WTC11 (cell line): ENCODE results near the gene VTI1A.

Source experiments
- CBFB ChIP-seq: sonication (generic); formaldehyde crosslinking; IDR thresholded peaks from 2 replicates; pipeline ENCODE4 v1.8.1; 2022; ENCODE audit warnings: mild to moderate bottlenecking, low read depth, missing genetic modification reagents
- CDX4 ChIP-seq: fragments of 250-450 bp; sonication (Bioruptor Pico); IDR thresholded peaks from 2 replicates; pipeline ENCODE4 v1.9.0; 2021; ENCODE audit warnings: moderate library complexity, mild to moderate bottlenecking, inconsistent platforms, borderline replicate concordance
- CTCF ChIP-seq: fragments of 200-600 bp; IDR thresholded peaks from 2 replicates; pipeline ENCODE4 v1.8.0; 2022; ENCODE audit warnings: antibody characterized with exemption
- E2F4 ChIP-seq: sonication (generic); formaldehyde crosslinking; IDR thresholded peaks from 2 replicates; pipeline ENCODE4 v1.8.1; 2022; ENCODE audit warnings: low read depth, mild to moderate bottlenecking, moderate library complexity, missing genetic modification reagents, borderline replicate concordance
- ELF4 ChIP-seq: sonication (generic); formaldehyde crosslinking; IDR thresholded peaks from 2 replicates; pipeline ENCODE4 v1.8.1; 2022; ENCODE audit warnings: low read depth, mild to moderate bottlenecking, moderate library complexity, missing genetic modification reagents
- ESRRA ChIP-seq: sonication (generic); formaldehyde crosslinking; IDR thresholded peaks from 2 replicates; pipeline ENCODE4 v1.8.1; 2022; ENCODE audit warnings: mild to moderate bottlenecking, missing genetic modification reagents, borderline replicate concordance
- GABPB1 ChIP-seq: sonication (generic); formaldehyde crosslinking; IDR thresholded peaks from 2 replicates; pipeline ENCODE4 v1.8.1; 2023; ENCODE audit warnings: mild to moderate bottlenecking, missing genetic modification reagents
- IRF1 ChIP-seq: sonication (generic); formaldehyde crosslinking; IDR thresholded peaks from 2 replicates; pipeline ENCODE4 v1.8.0; 2023; ENCODE audit warnings: missing genetic modification reagents
- JUN ChIP-seq: sonication (generic); formaldehyde crosslinking; IDR thresholded peaks from 2 replicates; pipeline ENCODE4 v1.8.0; 2023; ENCODE audit warnings: mild to moderate bottlenecking, missing genetic modification reagents
- NFYB ChIP-seq: sonication (generic); formaldehyde crosslinking; conservative IDR thresholded peaks from 2 replicates; pipeline ENCODE4 v1.8.0; 2022; ENCODE audit warnings: low read depth, missing genetic modification reagents
- NR3C1 ChIP-seq: sonication (generic); formaldehyde crosslinking; conservative IDR thresholded peaks from 2 replicates; pipeline ENCODE4 v1.8.1; 2023; ENCODE audit warnings: low read depth, mild to moderate bottlenecking, missing genetic modification reagents
- PRDM15 ChIP-seq: sonication (generic); formaldehyde crosslinking; IDR thresholded peaks from 2 replicates; pipeline ENCODE4 v1.8.0; 2022; ENCODE audit warnings: missing genetic modification reagents
- SP1 ChIP-seq: sonication (generic); formaldehyde crosslinking; conservative IDR thresholded peaks from 2 replicates; pipeline ENCODE4 v1.8.1; 2022; ENCODE audit warnings: missing genetic modification reagents
- TEAD4 ChIP-seq: sonication (generic); formaldehyde crosslinking; IDR thresholded peaks from 2 replicates; pipeline ENCODE4 v1.8.0; 2022; ENCODE audit warnings: mild to moderate bottlenecking, missing genetic modification reagents

GRCh38 chr10:112579578-112579977, 132.6 kb downstream of the VTI1A start:
- TF ChIP-seq JUN (CRISPR knock-in tag) (no peak), CTCF (no peak), PRDM15 (CRISPR knock-in tag) (no peak), CBFB (CRISPR knock-in tag) (no peak), SP1 (CRISPR knock-in tag) (no peak), GABPB1 (CRISPR knock-in tag) (no peak), E2F4 (CRISPR knock-in tag) (no peak), NFYB (CRISPR knock-in tag) (no peak), ELF4 (no peak), CDX4 (no peak), IRF1 (no peak), NR3C1 (no peak), ESRRA (CRISPR knock-in tag) (no peak), TEAD4 (CRISPR knock-in tag) (no peak)
